Ammon's horn (tissue), 1 donor: Measurements from ENCODE around the gene MECR.
A peak's percentile ranks its signal among the peaks of the same experiment; 100 is the strongest.

ENCODE experiments used
- DNase-seq: peaks from one replicate; pipeline ENCODE4 v3.0.0-alpha.2; 2016; ENCODE audit warnings: low spot score

MECR gene, protein sequence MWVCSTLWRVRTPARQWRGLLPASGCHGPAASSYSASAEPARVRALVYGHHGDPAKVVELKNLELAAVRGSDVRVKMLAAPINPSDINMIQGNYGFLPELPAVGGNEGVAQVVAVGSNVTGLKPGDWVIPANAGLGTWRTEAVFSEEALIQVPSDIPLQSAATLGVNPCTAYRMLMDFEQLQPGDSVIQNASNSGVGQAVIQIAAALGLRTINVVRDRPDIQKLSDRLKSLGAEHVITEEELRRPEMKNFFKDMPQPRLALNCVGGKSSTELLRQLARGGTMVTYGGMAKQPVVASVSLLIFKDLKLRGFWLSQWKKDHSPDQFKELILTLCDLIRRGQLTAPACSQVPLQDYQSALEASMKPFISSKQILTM

DNA sequence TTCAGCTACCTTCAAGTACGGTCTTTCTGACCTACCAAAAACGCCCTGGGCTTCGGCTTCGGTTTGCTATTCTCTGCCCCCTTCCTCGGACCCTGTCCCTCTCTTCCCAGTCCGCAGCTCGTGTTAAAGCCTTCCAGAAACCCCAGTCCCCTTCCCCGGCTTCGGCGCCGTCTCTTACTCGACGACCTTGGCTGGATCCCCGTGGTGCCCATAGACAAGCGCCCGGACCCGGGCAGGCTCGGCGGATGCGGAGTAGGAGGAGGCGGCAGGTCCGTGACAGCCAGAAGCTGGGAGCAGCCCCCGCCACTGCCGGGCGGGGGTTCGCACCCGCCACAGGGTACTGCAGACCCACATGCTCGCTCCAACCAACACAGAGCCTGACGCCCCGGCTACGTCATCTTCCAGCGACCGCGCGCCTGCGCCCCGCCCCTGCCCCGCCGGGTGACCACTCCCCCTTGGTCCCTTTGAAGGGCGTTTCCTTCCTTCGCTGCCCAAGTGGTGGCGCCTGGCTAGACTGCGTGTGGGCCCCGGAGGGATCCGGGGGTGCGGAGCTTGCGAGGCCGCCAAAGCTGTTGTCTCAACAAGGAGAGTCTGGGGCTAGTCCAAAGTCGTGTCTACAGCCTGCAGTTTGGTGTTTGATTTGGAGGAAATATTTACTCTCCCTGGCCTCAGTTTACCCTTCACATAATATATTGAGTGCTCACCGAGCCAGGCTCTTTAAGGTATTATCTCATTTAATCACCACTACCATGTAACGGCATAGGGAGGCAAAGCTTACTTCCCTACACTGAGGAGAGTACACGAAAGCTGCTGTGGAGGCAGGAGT is at the start of gene MECR:
Gene MECR (minus strand): TSS at position 382 of the 826 bp plus-strand sequence. CDS start 28 bp downstream, at position 354.
- DNase-seq, result peak; percentile 93

DNA sequence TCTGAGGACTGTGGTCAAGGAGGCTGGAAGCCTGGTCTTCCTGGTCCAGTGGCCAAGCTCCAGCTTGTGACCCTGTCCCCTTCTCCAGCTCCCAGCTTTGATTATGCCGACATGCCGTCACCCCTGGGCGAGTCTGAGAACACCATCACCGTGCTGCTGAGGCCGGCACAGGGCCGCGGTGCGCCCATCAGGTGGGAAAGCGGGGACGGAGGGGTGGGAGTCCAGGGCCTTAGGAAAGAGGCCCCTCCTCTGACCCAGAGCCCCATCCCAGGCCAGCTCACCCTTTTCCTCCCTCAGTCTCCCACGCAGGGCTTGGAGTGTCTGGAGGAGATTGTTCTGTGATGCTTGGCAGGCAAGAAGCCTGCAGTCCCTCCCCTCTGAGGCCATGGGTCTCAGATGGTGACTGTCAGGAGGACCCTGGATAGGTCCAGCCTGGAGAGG is 49.2 kb upstream of the MECR start:
- no peak for DNase-seq

DNA sequence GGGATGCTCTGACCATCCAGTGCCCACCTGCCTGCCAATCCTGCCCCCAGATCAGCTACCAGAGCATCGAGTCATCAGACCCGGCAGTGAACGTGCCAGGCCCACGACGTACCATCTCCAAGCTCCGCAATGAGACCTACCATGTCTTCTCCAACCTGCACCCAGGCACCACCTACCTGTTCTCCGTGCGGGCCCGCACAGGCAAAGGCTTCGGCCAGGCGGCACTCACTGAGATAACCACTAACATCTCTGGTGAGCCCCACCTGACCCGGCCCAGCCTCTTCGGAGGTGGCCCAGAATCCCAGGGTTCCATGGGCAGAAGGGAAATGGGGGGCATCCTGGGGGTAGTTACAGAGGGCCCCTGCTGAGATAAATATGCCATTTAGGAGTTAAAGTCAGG is 48.7 kb upstream of the MECR start:
- DNase-seq, result no peak

DNA sequence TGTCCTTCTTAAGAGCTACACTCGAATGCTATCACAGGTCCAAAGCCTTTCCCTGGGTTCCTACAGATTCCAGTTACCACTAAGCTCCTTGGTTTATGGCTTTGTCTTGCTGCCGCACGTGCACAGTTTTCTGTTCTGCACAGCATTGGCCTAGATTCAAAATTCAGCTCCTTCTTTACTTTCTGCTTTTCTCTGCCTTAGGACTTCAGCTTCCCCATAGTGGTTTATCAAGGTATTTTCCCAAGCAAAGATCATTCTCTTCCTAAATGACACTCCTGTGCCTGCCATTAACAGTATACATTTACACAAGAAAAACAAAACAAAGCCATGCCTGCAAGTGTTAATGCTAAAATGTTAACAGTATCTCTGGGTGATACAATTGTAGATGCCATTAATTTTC is 47.4 kb upstream of the MECR start:
- no peak for DNase-seq

DNA sequence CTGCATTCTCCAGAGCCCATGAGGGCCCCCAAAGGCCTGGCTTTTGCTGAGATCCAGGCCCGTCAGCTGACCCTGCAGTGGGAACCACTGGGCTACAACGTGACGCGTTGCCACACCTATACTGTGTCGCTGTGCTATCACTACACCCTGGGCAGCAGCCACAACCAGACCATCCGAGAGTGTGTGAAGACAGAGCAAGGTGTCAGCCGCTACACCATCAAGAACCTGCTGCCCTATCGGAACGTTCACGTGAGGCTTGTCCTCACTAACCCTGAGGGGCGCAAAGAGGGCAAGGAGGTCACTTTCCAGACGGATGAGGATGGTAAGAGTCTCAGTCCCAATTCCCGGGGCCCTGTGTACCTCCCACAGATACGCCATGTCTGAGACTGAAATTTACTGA is 44.7 kb upstream of the MECR start:
- DNase-seq, result no peak

DNA sequence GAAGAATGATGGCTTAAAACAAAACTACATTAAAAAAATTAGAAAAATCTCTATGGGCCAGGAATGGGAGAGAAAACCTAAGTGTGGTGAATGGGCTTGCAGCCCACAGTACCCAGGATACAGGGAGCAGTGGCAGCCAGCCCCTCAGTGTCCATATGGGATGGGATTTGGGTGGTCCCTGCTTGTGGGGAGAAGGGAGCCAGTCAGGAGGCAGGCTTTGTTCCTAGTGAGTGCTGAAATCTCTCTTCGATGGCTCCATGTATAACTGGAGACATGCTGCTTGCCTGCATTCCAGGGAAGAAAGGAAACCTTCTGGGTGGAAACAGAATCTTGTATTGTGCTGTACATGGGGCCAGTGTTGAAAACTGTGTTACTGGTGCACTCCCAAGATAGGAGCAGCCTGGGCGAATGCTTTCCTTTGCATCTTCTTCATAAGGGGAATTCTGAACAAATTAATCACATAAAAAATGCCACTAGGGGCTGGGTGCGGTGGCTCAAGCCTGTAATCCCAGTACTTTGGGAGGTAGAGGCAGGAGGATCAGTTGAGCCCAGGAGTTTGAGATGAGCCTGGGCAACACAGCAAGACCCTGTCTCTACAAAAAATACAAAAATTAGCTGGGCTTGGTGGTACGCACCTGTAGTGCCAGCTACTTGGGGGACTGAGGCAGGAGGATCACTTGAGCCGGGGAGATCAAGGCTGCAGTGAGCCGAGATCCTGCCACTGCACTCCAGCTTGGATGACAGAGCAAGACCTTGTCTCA is 41.6 kb upstream of the MECR start:
- DNase-seq, result no peak

DNA sequence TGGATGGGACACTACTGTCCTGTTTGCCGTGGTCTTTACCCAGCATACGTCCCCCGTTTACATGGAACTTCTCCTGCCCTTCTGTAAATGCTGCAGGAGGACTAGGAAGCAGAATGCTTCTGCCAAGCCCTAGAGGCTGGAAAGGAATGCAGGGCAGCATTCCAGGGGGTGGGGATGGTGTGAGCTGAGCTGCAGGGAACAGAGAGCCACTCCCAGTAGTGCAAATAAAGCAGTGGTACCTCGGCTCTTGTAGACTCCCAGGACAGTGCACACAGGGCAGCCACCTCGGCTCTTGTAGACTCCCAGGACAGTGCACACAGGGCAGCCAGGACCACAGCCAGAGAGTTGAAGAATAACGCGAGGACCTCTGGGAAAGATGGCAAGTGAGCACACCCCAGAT is 41.0 kb upstream of the MECR start:
- no peak for DNase-seq

DNA sequence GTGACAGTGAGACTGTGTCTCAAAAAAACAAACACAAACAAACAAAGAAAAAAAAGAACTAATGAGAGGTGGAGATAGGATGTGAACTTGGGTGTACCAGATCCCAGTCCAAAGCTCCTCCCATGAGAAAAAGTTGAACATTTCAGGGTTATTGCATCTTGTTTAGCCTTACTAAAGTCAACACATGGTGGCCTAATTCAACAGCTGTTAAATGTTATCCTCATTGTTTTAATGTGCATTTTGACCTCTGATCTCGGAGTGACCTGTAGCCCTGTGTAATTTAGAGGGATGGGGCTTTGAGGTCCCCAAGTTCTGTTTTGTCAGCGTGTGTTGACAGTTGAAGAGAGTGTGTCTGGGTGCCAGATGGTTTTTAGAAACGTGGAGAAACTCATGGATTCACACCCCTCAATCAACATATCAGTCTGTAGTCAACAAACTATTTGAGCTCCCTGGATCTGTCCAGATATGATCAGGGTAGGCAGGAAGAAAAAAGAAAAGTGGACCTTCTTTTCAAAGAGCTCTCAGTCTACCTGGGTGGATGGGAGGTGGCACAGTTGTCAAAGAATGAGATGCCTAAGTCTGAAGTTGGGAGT is 40.3 kb upstream of the MECR start:
- DNase-seq, result no peak

DNA sequence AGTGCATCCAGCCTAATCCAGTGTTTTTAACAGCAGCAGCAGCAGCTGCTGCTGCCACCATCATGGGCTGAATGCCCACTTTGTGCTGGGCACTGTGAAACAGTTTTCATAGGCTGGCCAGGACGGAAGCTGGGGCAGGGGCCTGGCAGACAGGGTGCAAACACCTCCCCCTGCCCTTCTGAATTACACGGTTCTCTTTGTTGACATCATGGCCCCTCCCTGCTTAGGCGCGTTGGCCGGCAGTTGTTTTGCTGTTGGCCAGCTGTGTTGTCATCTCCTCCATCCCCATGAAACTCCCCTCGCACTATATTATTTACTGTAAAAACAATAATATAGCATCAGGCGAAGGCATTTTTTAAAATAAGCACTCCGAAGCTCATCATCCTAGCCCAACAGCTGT is 38.6 kb upstream of the MECR start:
- peak; percentile 90 for DNase-seq

DNA sequence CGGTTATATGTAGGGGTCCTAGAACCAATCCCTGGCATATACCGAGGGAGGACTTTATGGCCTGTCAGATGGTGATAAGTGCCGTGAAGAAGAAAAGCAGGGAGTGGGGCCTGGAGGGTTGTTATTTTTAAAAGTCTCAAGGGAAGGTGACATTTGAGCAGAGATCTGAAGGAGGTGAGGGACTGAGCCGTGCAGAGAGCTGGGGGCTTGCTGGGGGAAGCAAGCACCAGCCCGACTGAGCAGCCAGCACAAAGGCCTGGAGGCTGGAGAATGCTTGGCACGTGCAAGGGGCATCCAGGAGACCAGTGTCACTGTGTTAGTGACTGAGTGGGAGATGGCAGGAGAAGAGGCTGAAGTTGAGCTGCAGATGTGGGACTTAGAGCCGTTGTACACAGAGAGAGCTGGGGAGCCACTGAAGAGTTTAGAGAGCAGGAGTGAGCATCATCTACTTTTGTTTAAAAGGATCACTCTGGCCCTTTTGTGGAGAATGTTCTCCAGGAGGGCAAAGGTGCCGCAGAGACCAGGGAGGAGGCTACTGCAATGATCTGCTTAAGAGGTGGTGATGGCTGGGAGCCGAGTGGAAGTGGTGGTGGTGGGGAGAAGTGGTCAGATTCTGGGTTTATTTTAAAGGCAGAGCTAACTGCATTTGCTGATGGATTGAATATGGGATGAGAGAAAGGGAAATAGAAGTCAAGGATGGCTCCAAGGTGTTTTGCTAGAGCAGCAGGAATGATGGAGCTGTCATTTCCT is 36.8 kb upstream of the MECR start:
- DNase-seq, result no peak

DNA sequence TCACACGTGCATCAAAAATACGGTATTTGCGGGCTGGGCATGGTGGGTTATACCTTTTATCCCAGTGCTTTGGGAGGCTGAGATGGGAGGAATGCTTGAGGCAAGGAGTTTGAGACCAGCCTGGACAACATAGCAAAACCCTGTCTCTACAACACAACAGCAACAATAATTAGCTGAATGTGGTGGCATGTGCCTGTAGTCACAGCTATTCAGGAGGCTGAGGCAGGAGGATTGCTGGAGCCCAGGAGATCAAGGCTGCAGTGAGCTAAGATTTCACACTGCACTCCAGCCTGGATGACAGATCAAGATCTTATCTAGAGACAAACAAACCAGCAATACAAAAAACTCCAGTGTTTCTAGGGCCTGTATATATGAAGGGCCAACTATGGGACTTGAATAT is 36.2 kb upstream of the MECR start:
- DNase-seq, result no peak

DNA sequence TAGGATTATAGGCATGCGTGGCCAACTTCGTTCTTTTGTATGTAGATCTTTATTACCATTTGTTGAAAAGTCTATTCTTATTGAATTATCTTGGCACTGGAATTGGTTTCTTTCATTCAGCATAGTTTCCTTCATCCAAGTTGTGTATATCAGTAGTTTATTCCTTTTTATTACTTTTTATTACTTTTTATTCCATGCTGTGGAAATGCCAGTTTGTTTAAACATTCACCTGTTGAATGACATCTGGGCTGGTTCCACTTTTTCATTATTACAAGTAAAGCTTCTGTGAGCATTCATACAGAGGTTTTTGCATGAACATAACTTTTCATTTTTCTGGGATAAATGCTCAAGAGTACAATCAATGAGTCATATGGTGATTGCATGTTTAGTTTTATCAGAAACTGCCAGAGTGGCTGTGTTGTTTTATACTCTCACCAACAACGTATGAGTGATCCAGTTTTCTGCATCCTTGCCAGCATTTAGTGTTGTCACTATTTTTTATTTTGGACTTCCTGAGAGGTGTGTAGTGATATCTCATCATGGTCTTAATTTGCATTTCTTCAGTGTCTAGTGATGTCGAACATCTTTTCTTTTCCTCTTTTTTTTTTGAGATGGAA is 34.1 kb upstream of the MECR start:
- no peak for DNase-seq

DNA sequence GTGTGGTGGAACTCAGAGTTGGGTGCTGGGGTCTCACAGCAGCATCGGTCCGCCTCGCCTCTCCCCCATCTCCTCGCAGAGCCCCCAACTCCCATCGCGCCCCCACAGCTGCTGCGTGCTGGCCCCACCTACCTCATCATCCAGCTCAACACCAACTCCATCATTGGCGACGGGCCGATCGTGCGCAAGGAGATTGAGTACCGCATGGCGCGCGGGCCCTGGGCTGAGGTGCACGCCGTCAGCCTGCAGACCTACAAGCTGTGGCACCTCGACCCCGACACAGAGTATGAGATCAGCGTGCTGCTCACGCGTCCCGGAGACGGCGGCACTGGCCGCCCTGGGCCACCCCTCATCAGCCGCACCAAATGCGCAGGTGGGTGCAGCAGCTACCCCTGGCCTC is 29.8 kb upstream of the MECR start:
- DNase-seq, result no peak

DNA sequence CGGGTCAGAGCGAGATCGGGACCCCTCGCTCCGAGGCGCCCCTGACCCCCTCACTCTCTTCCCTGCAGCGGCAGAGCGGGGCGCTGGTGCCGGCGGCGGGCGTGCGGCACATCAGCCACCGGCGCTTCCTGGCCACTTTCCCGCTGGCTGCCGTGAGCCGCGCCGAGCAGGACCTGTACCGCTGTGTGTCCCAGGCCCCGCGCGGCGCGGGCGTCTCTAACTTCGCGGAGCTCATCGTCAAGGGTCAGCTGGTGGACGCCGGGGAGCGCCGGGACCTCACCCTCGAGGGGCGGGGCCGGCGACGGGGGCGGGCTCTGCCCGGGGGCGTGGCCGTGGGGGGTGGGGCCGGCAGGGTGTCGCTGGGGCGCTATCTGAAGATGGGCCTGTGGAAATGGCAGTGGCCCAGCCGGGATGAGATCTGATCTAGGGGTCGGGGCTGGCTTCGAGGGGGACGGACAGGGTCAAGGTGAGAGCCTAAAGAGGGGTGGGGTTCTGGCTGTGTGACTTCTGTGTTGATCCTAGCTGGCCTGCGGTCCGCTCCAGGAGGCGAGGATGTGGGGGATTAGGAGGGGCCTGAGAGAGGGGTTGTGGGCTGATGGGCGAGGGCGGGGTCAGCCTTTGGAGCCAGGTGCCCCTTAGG is 29.2 kb upstream of the MECR start:
- peak; percentile 22 for DNase-seq

DNA sequence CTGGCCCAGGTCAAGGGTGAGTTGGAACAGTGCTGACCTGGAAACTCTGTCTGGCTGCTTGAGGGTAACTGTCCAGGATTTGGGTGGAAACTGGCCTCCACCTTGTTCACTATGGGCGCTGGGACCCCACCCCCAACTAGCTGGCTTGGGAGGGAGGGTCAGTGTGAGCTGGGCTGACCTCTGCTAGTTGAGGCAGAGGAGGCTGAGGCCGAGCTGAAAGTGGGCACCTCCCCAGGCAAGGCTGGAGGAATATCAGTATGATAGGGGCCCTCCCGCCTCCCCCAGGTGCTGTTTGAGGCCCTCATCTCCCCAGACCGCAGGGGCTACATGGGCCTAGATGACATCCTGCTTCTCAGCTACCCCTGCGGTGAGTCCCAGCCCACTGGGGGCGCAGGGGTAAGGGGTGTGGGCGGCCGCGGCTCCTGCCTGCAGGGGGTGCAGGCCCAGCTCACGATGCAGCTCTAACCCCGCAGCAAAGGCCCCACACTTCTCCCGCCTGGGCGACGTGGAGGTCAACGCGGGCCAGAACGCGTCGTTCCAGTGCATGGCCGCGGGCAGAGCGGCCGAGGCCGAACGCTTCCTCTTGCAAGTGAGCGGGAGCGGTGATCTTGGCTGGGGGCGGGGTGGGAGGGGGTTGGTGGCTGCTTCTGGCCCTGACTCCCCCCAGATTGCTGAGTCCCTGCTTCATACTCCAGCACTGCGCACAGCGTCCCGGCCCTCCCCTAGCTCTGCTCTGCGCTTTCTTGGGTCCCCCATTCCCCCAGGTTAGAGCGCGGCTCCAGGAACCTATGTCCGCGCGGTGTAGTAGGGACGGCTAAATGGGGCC is 28.5 kb upstream of the MECR start:
- DNase-seq, result no peak

DNA sequence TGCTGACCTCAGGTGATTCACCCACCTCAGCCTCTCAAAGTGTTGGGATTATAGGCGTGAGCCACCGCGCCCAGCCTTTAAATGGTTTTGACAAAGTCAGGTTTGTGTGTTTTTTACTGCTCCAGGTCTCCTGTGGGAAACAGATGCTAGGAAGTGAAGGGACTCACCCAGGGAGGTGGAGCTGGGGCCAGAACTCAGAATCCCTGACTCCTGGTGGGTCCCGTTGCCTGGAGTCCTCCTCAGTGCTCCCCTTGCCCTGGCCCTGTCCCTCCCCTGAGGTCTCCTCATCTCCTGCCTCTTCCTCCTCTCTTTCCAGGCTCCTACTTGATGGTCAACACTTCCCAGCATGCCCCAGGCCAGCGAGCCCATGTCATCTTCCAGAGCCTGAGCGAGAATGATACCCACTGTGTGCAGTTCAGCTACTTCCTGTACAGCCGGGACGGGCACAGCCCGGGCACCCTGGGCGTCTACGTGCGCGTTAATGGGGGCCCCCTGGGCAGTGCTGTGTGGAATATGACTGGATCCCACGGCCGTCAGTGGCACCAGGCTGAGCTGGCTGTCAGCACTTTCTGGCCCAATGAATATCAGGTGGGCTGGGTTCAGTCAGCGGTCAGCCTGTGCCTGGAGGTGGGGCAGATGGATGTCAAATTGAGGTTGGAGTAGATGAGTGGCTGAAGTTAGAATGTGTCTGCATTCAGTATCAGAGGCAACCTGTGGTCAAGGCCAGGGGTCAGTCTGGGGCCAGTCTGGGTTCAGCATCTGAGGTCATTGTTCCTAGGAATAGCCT is 27.6 kb upstream of the MECR start:
- DNase-seq, result no peak

DNA sequence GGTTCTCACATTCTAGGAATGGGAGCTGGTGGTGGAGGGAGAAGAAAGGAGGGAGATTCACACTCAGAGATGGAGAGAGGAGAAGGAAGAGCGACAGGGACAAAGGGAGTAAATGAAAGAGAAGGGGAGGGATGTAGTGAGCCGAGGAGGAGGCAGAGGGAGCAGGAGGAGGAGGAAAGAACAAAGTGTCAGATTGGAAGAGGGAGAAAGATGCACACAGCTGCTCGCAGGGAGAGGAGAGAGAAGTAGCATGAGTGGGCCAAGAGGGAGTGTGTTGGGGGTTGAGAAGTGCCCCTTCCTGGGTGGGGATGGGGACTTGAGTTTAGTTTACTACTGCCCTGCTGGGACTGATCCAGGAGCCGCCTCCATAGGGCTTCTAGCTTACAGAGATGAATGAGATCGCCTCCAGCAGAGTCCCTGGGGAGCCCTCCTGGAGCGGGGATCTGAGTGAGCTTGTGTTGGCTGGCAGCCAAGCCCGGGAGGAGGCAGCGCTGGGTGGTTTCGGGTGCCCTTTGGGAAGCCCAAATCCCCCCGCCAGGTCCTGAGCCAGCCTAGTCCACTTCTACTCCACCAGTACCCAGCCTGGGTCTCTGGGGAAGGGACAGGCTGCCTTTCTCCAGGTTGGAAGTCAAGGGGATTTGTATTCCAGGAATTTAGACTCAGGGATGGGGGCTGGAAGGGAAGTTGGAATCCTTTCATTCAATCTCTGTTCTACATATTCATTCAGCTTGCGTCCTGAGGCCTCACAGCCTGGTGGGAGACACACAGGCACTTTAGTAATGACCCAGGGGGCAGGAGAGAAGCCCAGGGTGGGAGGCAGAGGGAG is 26.5 kb upstream of the MECR start:
- DNase-seq, result peak; percentile 32

DNA sequence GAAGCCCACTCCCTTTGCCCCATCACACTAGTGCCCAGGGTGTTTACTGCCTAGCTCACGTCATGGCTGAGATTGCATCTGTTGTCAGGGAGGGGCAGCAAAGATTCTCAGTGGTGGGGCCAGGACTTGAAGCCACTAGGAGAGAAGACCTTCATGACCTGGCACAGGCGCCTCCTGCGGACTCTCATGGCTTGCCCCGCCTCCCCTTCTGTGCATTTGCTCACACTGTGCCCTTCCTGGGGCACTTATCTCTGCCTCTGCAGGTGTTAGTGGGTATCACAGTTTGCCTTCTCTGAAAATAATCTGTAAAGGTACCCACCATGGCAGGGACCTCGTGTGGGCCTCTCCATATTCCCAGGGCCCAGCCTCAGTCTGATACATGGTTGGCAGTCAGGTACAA is 25.7 kb upstream of the MECR start:
- no peak for DNase-seq
